ENCODE measurements around the gene LMNB1. TPM values are rescaled to one million over a fixed set of nuclear protein-coding genes. Genes with fewer than 3 reads are reported as not detected.

LMNB1 gene
- total RNA-seq, 6 experiments from 2014 or later, result 3.3 to 13.3 (median 7.1) TPM

DNA sequence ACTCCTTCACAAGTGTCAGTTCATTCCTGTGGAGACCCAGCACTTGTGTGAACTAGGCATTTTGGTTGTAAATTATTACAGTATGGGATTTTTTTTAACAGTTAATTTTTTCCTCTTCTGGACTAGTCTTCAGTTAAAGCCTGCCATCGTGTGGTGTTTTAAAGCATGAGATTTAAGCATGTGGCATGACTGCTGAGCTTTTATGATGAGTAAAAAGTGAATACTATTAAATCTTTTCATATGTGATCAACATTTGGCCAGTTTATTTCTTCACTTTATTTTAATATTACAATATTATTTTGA is 25.0 kb downstream of the LMNB1 start:
- Histone ChIP-seq H3K27ac (no peak overlapping the region), H3K27me3 (no peaks in the 10 kb centered on the region), H3K4me1 (no peaks in the 10 kb centered on the region), H3K36me3 (no peaks in the 10 kb centered on the region), H3K9me3 (no peaks in the 10 kb centered on the region), H3K4me3 (no peak overlapping the region)
- DNase-seq (no peak), ATAC-seq (peak in 1 of 4 donors; percentile 30)
- WGBS (ENCODE audit: insufficient coverage, low coverage, low lambda C conversion rate, missing lambda C conversion rate), result 27% methylated on average over 1 of the region's 1 CpG
- TF ChIP-seq POLR2A (IDR thresholded peaks at IDR 0.05) (no peak), CTCF (IDR thresholded peaks at IDR 0.05) (peak; percentile 5 to 26 (median 22))
- intact Hi-C loops (cut with DNase I), result no loop called here

DNA sequence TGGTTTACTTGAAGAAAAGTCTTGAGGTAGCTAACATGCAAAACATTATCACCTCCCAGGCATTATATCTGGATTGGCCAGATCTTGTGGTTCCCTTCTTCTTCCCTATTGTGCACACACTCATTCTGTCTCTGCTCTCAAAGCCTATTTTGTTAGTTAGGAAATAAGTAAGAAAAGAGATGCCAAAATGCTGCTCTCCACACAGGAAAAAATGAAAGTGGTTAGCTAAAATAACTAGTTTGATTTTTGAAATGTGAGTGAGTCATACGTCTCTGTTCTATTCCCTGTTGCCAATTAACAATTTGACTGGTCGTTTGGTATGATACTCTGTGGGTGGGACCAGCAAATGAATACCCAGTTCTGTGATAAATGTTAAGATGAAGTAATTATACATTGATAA is 28.1 kb downstream of the LMNB1 start:
- no peak overlapping the region for H3K4me3 ChIP-seq
- H3K9me3 ChIP-seq, result no peaks in the 10 kb centered on the region
- no peak overlapping the region for H3K27ac ChIP-seq
- intact Hi-C loops (cut with DNase I), result no loop called here
- no peak for ATAC-seq
- H3K36me3 ChIP-seq, result no peaks in the 10 kb centered on the region
- WGBS (ENCODE audit: insufficient coverage, low coverage, low lambda C conversion rate, missing lambda C conversion rate), result 66% methylated on average over 2 of the region's 2 CpGs
- no peak for TF ChIP-seq CTCF (IDR thresholded peaks at IDR 0.05)
- no peak for TF ChIP-seq POLR2A (IDR thresholded peaks at IDR 0.05)
- H3K27me3 ChIP-seq, result no peaks in the 10 kb centered on the region
- no peak for DNase-seq
- no peaks in the 10 kb centered on the region for H3K4me1 ChIP-seq

DNA sequence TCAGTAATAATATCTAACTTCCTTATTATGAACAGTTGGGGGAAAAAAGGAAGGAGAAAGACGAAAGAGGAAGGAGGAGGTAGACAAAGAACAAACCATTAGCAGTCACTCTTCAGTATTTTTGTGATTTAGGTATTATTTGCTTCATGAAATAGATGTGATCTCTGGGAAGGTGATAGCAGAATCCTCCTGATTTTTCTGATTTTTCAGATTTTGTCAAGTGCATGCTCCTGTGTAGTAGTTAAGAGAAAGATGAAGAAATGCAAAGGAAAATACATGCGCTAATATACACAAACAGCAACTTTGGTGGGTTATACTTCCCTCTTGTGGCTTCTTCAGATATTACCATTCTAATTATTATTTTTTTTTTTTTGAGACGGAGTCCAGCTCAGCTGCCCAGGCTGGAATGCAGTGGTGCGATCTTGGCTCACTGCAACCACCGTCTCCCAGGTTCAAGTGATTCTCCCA is 31.6 kb downstream of the LMNB1 start:
- WGBS (ENCODE audit: insufficient coverage, low coverage, low lambda C conversion rate, missing lambda C conversion rate), result 65% methylated on average over 5 of the region's 5 CpGs
- no peak for TF ChIP-seq POLR2A (IDR thresholded peaks at IDR 0.05)
- peak; percentile 43 to 55 (median 54) for TF ChIP-seq CTCF (IDR thresholded peaks at IDR 0.05)
- ATAC-seq (peak; percentile 58 to 83 (median 68)), DNase-seq (no peak)
- intact Hi-C loops (cut with DNase I), result no loop called here
- Histone ChIP-seq H3K9me3 (no peaks in the 10 kb centered on the region), H3K27me3 (no peaks in the 10 kb centered on the region), H3K27ac (no peak overlapping the region), H3K36me3 (no peaks in the 10 kb centered on the region), H3K4me1 (no peaks in the 10 kb centered on the region), H3K4me3 (no peak overlapping the region)

- Histone ChIP-seq H3K27ac (no peak overlapping the region), H3K9me3 (no peaks in the 10 kb centered on the region), H3K4me1 (no peaks in the 10 kb centered on the region), H3K27me3 (no peaks in the 10 kb centered on the region), H3K36me3 (no peaks in the 10 kb centered on the region), H3K4me3 (no peak overlapping the region)
- 89% methylated on average over 7 of the region's 7 CpGs for whole genome bisulfite sequencing (ENCODE audit: insufficient coverage, low coverage, low lambda C conversion rate, missing lambda C conversion rate)
- DNase-seq (no peak), ATAC-seq (no peak)
- intact Hi-C loops (cut with DNase I), result no loop called here
- TF ChIP-seq POLR2A (IDR thresholded peaks at IDR 0.05) (no peak), CTCF (IDR thresholded peaks at IDR 0.05) (no peak)
Measured at GRCh38 chr5:126809916-126810315, 33.0 kb downstream of the LMNB1 start.
